A673 (cell line): Measurements from ENCODE around the gene GNAS-AS1. TPM values are rescaled to one million over a fixed set of nuclear protein-coding genes. Genes with fewer than 3 reads are reported as not detected.

Experiments used
- BruUV-seq: library from RNA; stranded (reverse); fragments of 400-500 nt; replicated peaks from 2 replicates; lab custom pipeline; 2021; lab: Mats Ljungman, UMichigan
- CTCF ChIA-PET: fragments of 300-600 bp; sonication (Branson Sonifier 250); formaldehyde crosslinking; loops from one replicate; lab custom pipeline; 2022; ENCODE audit warnings: antibody characterized with exemption; lab: Charles Lee
- POLR2A ChIA-PET: fragments of 300-600 bp; sonication (Branson Sonifier 250); formaldehyde crosslinking; loops from one replicate; lab custom pipeline; 2022; ENCODE audit warnings: antibody characterized with exemption; ENCODE audit not compliant: low non-redundant PET; lab: Charles Lee
- DNase-seq: peaks from one replicate; pipeline ENCODE4 v3.0.0-alpha.2; 2015; ENCODE audit warnings: low spot score
- H3K27ac ChIP-seq: fragments of 200-600 bp; sonication (generic); 2 replicates; pipeline ENCODE4 v1.5.1; 2016; ENCODE audit warnings: mixed run types, low read depth, mild to moderate bottlenecking, mixed read lengths, antibody characterized with exemption, low read length; ENCODE audit not compliant: poor library complexity, severe bottlenecking
- H3K27me3 ChIP-seq: fragments of 200-600 bp; sonication (generic); replicated peaks from 2 replicates; pipeline ENCODE4 v1.6.1; 2017; ENCODE audit warnings: mixed run types, low read depth, mild to moderate bottlenecking, mixed read lengths, antibody characterized with exemption, low read length; ENCODE audit not compliant: insufficient read depth, poor library complexity
- H3K36me3 ChIP-seq: fragments of 200-600 bp; sonication (generic); 2 replicates; pipeline ENCODE4 v1.6.1; 2016; ENCODE audit warnings: mixed run types, mild to moderate bottlenecking, mixed read lengths, antibody characterized with exemption, low read length; ENCODE audit not compliant: insufficient read depth, poor library complexity, severe bottlenecking
- H3K4me1 ChIP-seq: fragments of 200-600 bp; sonication (generic); 2 replicates; pipeline ENCODE4 v1.6.1; 2017; ENCODE audit warnings: mixed run types, mild to moderate bottlenecking, mixed read lengths, antibody characterized with exemption, low read length; ENCODE audit not compliant: insufficient read depth, poor library complexity, severe bottlenecking
- H3K4me3 ChIP-seq: fragments of 200-600 bp; sonication (generic); 2 replicates; pipeline ENCODE4 v1.5.1; 2016; ENCODE audit warnings: low read depth, mixed run types, mild to moderate bottlenecking, mixed read lengths, low read length; ENCODE audit not compliant: poor library complexity, severe bottlenecking
- H3K9me3 ChIP-seq: fragments of 200-600 bp; sonication (generic); 2 replicates; pipeline ENCODE4 v1.6.1; 2016; ENCODE audit warnings: mixed run types, low read depth, mild to moderate bottlenecking, mixed read lengths, antibody characterized with exemption, low read length; ENCODE audit not compliant: poor library complexity, severe bottlenecking
- EZH2 ChIP-seq: fragments of 200-600 bp; sonication (generic); IDR thresholded peaks from 2 replicates; pipeline ENCODE4 v1.6.1; 2017; ENCODE audit warnings: borderline replicate concordance, low read depth, mild to moderate bottlenecking, mixed read lengths, antibody characterized with exemption, low read length; ENCODE audit not compliant: poor library complexity, severe bottlenecking
- intact Hi-C: fragments of 100-400 bp; cut with micrococcal nuclease; formaldehyde crosslinking; loops from one replicate; pipeline ENCODE4 v1.10.0; 2022; ENCODE audit not compliant: unreplicated experiment
- total RNA-seq: library from RNA; stranded (reverse); gene quantifications from 2 replicates; pipeline ENCODE4 v1.2.3, GENCODE V29; 2021
- TF ChIP-seq, protein P1 (sequence below): fragments of 300-800, 200-600 bp; sonication (generic); conservative IDR thresholded peaks from 2 replicates; pipeline ENCODE4 v1.5.1; 2017; ENCODE audit warnings: low read depth, mild to moderate bottlenecking, antibody characterized with exemption, low read length, moderate library complexity, mixed read lengths

GNAS-AS1 gene
- total RNA-seq, 1 experiment from 2014 or later, result 6.7 TPM

DNA sequence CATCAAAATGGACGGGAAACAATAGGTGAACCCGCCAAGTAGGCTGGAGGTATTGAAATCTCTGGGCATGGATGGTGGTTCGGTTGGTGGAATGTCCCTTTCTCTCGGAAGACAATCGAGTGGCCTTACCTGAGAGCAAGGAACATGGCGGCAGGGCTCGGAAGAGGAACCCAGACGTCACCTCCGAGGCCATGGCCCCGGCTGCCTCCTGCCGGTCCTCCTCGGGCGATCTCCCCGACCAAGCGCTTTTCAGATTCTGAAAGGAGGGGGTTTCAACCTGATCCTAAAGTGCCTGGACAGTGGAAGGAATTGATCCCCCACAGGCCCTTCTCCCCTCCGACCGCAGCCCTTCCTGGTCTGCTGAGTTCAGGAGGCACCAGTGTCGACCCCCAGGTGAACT is 47.2 kb downstream of the GNAS-AS1 start:
- POLR2A ChIA-PET, result no interaction called here
- Histone ChIP-seq H3K36me3 (no peaks in the 10 kb centered on the region), H3K4me1 (no peaks in the 10 kb centered on the region), H3K27ac (no peak overlapping the region), H3K4me3 (no peak overlapping the region), H3K9me3 (no peaks in the 10 kb centered on the region), H3K27me3 (no peaks in the 10 kb centered on the region)
- no TSS peak for BruUV-seq
- TF ChIP-seq EZH2, result no peak
- TF ChIP-seq, protein P1, sequence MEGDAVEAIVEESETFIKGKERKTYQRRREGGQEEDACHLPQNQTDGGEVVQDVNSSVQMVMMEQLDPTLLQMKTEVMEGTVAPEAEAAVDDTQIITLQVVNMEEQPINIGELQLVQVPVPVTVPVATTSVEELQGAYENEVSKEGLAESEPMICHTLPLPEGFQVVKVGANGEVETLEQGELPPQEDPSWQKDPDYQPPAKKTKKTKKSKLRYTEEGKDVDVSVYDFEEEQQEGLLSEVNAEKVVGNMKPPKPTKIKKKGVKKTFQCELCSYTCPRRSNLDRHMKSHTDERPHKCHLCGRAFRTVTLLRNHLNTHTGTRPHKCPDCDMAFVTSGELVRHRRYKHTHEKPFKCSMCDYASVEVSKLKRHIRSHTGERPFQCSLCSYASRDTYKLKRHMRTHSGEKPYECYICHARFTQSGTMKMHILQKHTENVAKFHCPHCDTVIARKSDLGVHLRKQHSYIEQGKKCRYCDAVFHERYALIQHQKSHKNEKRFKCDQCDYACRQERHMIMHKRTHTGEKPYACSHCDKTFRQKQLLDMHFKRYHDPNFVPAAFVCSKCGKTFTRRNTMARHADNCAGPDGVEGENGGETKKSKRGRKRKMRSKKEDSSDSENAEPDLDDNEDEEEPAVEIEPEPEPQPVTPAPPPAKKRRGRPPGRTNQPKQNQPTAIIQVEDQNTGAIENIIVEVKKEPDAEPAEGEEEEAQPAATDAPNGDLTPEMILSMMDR, result no peak
- intact Hi-C loops, result no loop called here
- CTCF ChIA-PET, result no interaction called here
- no peak for DNase-seq

- Histone ChIP-seq H3K4me3 (no peak overlapping the region), H3K27me3 (no peaks in the 10 kb centered on the region), H3K9me3 (no peaks in the 10 kb centered on the region), H3K36me3 (no peaks in the 10 kb centered on the region), H3K27ac (no peak overlapping the region), H3K4me1 (no peaks in the 10 kb centered on the region)
- ChIA-PET CTCF (no interaction called here), POLR2A (no interaction called here)
- no peak for DNase-seq
- intact Hi-C loops, result no loop called here
- no TSS peak for BruUV-seq
- no peak for TF ChIP-seq EZH2
- TF ChIP-seq, protein P1, result no peak
These were observed 48.6 kb downstream of the GNAS-AS1 start for GRCh38 chr20:58802061-58802460.

- Histone ChIP-seq H3K4me1 (no peaks in the 10 kb centered on the region), H3K27ac (no peak overlapping the region), H3K4me3 (no peak overlapping the region), H3K9me3 (no peaks in the 10 kb centered on the region), H3K36me3 (no peaks in the 10 kb centered on the region), H3K27me3 (no peaks in the 10 kb centered on the region)
- no peak for DNase-seq
- BruUV-seq, result no TSS peak
- POLR2A ChIA-PET, result no interaction called here
- CTCF ChIA-PET, result no interaction called here
- no peak for TF ChIP-seq EZH2
- TF ChIP-seq, protein P1, result no peak
- intact Hi-C loops, result no loop called here
These were observed 50.4 kb downstream of the GNAS-AS1 start for GRCh38 chr20:58800134-58800871.
